GM23248 (cell line): Measurements from ENCODE around the gene SLC40A1. TPM values are rescaled to one million over a fixed set of nuclear protein-coding genes. Genes with fewer than 3 reads are reported as not detected.

Source experiments
- DNase-seq: peaks from one replicate; pipeline ENCODE4 v3.0.0-alpha.2; 2015
- H2AFZ ChIP-seq: fragments of 200-600 bp; sonication (generic); 2 replicates; pipeline ENCODE4 v1.6.1; 2016; ENCODE audit warnings: antibody characterized with exemption
- H3F3A ChIP-seq: fragments of 200-600 bp; sonication (generic); 2 replicates; pipeline ENCODE4 v1.6.1; 2016; ENCODE audit warnings: mild to moderate bottlenecking, antibody characterized with exemption, mixed run types; ENCODE audit not compliant: insufficient read depth
- H3K27ac ChIP-seq: fragments of 200-600 bp; sonication (generic); 2 replicates; pipeline ENCODE4 v1.5.1; 2016; ENCODE audit warnings: mild to moderate bottlenecking
- H3K27me3 ChIP-seq: fragments of 200-600 bp; sonication (generic); replicated peaks from 2 replicates; pipeline ENCODE4 v1.6.1; 2016; ENCODE audit warnings: mild to moderate bottlenecking; ENCODE audit not compliant: insufficient read depth
- H3K36me3 ChIP-seq: fragments of 200-600 bp; sonication (generic); 2 replicates; pipeline ENCODE4 v1.6.1; 2016; ENCODE audit warnings: low read depth, mild to moderate bottlenecking
- H3K4me1 ChIP-seq: fragments of 200-600 bp; sonication (generic); 2 replicates; pipeline ENCODE4 v1.6.1; 2016; ENCODE audit warnings: mild to moderate bottlenecking; ENCODE audit not compliant: insufficient read depth
- H3K4me2 ChIP-seq: fragments of 200-600 bp; sonication (generic); one replicate; pipeline ENCODE4 v1.6.1; 2016; ENCODE audit warnings: mild to moderate bottlenecking; ENCODE audit not compliant: unreplicated experiment
- H3K4me3 ChIP-seq: fragments of 200-600 bp; sonication (generic); 2 replicates; pipeline ENCODE4 v1.5.1; 2016; ENCODE audit warnings: mild to moderate bottlenecking
- H3K79me2 ChIP-seq: fragments of 200-600 bp; sonication (generic); 2 replicates; pipeline ENCODE4 v1.6.1; 2016; ENCODE audit warnings: mild to moderate bottlenecking; ENCODE audit not compliant: insufficient read depth
- H3K9ac ChIP-seq: fragments of 200-600 bp; sonication (generic); 2 replicates; pipeline ENCODE4 v1.6.1; 2016; ENCODE audit warnings: mild to moderate bottlenecking
- H3K9me2 ChIP-seq: fragments of 200-600 bp; sonication (generic); 2 replicates; pipeline ENCODE4 v1.6.1; 2016; ENCODE audit warnings: mixed run types, mild to moderate bottlenecking, moderate library complexity; ENCODE audit not compliant: insufficient read depth
- H3K9me3 ChIP-seq: fragments of 200-600 bp; sonication (generic); one replicate; pipeline ENCODE4 v1.6.1; 2017; ENCODE audit warnings: low read depth
- H4K20me1 ChIP-seq: fragments of 200-600 bp; sonication (generic); 2 replicates; pipeline ENCODE4 v1.6.0; 2016; ENCODE audit not compliant: insufficient read depth
- EZH2 ChIP-seq: fragments of 200-600 bp; sonication (generic); IDR thresholded peaks from 2 replicates; pipeline ENCODE4 v1.6.1; 2018; ENCODE audit warnings: antibody characterized with exemption, mild to moderate bottlenecking; ENCODE audit not compliant: insufficient read depth, poor library complexity, severe bottlenecking
- EZH2phosphoT487 ChIP-seq: fragments of 200-600 bp; sonication (generic); IDR thresholded peaks from 2 replicates; pipeline ENCODE4 v1.6.1; 2018; ENCODE audit warnings: antibody characterized with exemption, moderate library complexity, mild to moderate bottlenecking, low read depth; ENCODE audit not compliant: insufficient read depth
- WGBS, 2 experiments: methylation state at CpG; one replicate each; pipeline ENCODE4 v1.1.6; 2015 to 2017; ENCODE audit warnings: low lambda C conversion rate in 2 of 2, low coverage in 1 of 2; ENCODE audit errors: missing lambda C conversion rate in 2 of 2; 5-methylcytosine and 5-hydroxymethylcytosine counted together
- in situ Hi-C: fragments of 300-500 bp; cut with MboI; formaldehyde crosslinking; loops from 2 replicates; pipeline ENCODE4 v1.15.0; 2020
- polyA plus RNA-seq: library from polyadenylated mRNA; unstranded; fragments of >200 nt; fragmentation: Nextera tagmentation; extraction: Ambion mirVana; gene quantifications from 2 replicates; pipeline ENCODE4 v1.2.1, GENCODE V29; 2016
- total RNA-seq: library from RNA; depleted of rRNA; stranded (reverse); fragments of >200 nt; shearing (Covaris generic); gene quantifications from 2 replicates; pipeline ENCODE4 v1.2.3, GENCODE V29; 2014

The SLC40A1 gene
- total and polyA plus RNA-seq, 2 experiments from 2014 or later = 0.28 TPM; not detected in 1

GRCh38 chr2:189582809-189583192 lies 2.2 kb upstream of the SLC40A1 start:
- peaks cover 35% of the 10 kb centered on the region for H3K27me3 ChIP-seq

GRCh38 chr2:189582140-189582808 lies 1.7 kb upstream of the SLC40A1 start:
- in situ Hi-C loops = no loop called here
- no peaks in the 10 kb centered on the region for H3F3A ChIP-seq
- H3K9ac ChIP-seq = no peak overlapping the region
- no peaks in the 10 kb centered on the region for H3K9me3 ChIP-seq
- H3K4me3 ChIP-seq = no peak overlapping the region
- no peaks in the 10 kb centered on the region for H3K9me2 ChIP-seq
- TF ChIP-seq EZH2phosphoT487 (no peak), EZH2 (no peak)
- 75 to 82% methylated on average over 6 of the region's 6 CpGs for WGBS, 2 experiments
- no peaks in the 10 kb centered on the region for H3K79me2 ChIP-seq
- H2AFZ ChIP-seq = no peak overlapping the region
- peaks cover 35% of the 10 kb centered on the region for H3K27me3 ChIP-seq
- no peaks in the 10 kb centered on the region for H4K20me1 ChIP-seq
- no peak overlapping the region for H3K27ac ChIP-seq
- no peaks in the 10 kb centered on the region for H3K36me3 ChIP-seq
- DNase-seq = no peak
- H3K4me2 ChIP-seq = no peak overlapping the region
- H3K4me1 ChIP-seq = no peaks in the 10 kb centered on the region

More at GRCh38 chr2:189582809-189583192, 2.2 kb upstream of the SLC40A1 start:
- no peak overlapping the region for H3K4me2 ChIP-seq
- H3K9me2 ChIP-seq = no peaks in the 10 kb centered on the region
- no peak overlapping the region for H3K9ac ChIP-seq
- no peaks in the 10 kb centered on the region for H3K79me2 ChIP-seq
- no peaks in the 10 kb centered on the region for H3K4me1 ChIP-seq
- no peaks in the 10 kb centered on the region for H3F3A ChIP-seq
- in situ Hi-C loops = no loop called here
- no peaks in the 10 kb centered on the region for H3K36me3 ChIP-seq
- no peak for DNase-seq
- no peak overlapping the region for H2AFZ ChIP-seq
- no peaks in the 10 kb centered on the region for H4K20me1 ChIP-seq
- no peak overlapping the region for H3K4me3 ChIP-seq
- no peak overlapping the region for H3K27ac ChIP-seq
- 96 to 100% methylated on average over 2 of the region's 2 CpGs for WGBS, 2 experiments
- TF ChIP-seq EZH2 = no peak
- TF ChIP-seq EZH2phosphoT487 = no peak
- no peaks in the 10 kb centered on the region for H3K9me3 ChIP-seq

GRCh38 chr2:189581354-189582139 lies 961 bp upstream of the SLC40A1 start:
- no peaks in the 10 kb centered on the region for H4K20me1 ChIP-seq
- no peak overlapping the region for H3K9ac ChIP-seq
- H3K4me3 ChIP-seq = peak overlapping the region; percentile 68
- H3K27ac ChIP-seq = no peak overlapping the region
- no peaks in the 10 kb centered on the region for H3K4me1 ChIP-seq
- H3F3A ChIP-seq = no peaks in the 10 kb centered on the region
- no peak for DNase-seq
- WGBS, 2 experiments = 20% methylated on average over 22 of the region's 22 CpGs
- H3K4me2 ChIP-seq = peak overlapping the region; percentile 79
- H3K79me2 ChIP-seq = no peaks in the 10 kb centered on the region
- no peaks in the 10 kb centered on the region for H3K9me3 ChIP-seq
- H2AFZ ChIP-seq = peak overlapping the region; percentile 87
- no peaks in the 10 kb centered on the region for H3K9me2 ChIP-seq
- H3K27me3 ChIP-seq = peaks cover 35% of the 10 kb centered on the region
- H3K36me3 ChIP-seq = no peaks in the 10 kb centered on the region
- in situ Hi-C loops = no loop called here
- TF ChIP-seq EZH2phosphoT487 (no peak), EZH2 (peak; percentile 30)

- Histone ChIP-seq H3K9ac (no peak overlapping the region), H3K4me3 (peak overlapping the region; percentile 68), H3K9me3 (no peaks in the 10 kb centered on the region), H4K20me1 (no peaks in the 10 kb centered on the region), H3K27me3 (peaks cover 35% of the 10 kb centered on the region), H2AFZ (peak overlapping the region; percentile 87), H3K9me2 (no peaks in the 10 kb centered on the region), H3F3A (no peaks in the 10 kb centered on the region), H3K36me3 (no peaks in the 10 kb centered on the region), H3K79me2 (no peaks in the 10 kb centered on the region), H3K4me2 (peak overlapping the region; percentile 79), H3K4me1 (no peaks in the 10 kb centered on the region), H3K27ac (no peak overlapping the region)
- in situ Hi-C loops = no loop called here
- WGBS, 2 experiments = 3% methylated on average over 13 of the region's 13 CpGs
- DNase-seq = no peak
- no peak for TF ChIP-seq EZH2
- TF ChIP-seq EZH2phosphoT487 = no peak
Observed at GRCh38 chr2:189580241-189580651, 340 bp downstream of the SLC40A1 start.
